ENCODE results near the gene PLIN3.

DNA sequence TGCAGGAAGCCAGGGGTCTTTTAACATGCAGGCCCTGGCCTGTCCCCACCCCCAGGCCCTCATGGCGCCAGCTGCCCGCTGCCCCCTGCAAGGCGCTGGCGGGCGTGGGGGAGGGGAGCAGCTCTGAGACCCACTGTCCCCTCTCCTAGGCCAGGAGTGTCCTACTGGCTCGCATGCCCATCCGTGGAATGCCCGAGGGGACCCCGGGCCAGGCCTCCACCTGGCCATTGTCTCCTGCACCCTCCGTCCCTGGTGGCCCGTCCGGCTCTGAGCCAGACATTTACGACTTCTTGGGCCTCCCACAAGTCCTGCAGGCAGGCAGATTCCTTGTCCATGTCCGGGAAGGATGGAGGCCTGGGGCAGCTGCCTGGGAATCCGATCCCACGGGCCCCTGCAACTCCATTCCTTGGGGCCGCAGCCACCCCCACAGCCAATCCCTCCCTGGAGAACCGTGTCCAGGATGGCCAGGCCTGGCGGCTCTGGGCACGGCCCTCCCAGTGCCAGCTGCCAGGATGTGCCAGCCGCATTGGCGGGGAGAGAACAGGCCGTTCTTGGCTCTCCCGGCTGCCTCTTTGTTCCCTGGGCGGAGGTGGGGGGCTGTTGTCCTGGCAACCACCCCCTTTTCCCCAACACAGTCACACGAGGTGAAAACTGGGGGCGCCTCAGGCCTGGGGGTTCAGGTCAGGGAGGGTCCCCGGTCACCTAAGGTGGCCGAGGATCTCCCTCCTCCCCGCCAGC, 10.5 kb upstream of the PLIN3 start:
- TF ChIP-seq CTCF (IDR thresholded peaks at IDR 0.05), result no peak
- TF ChIP-seq POLR2AphosphoS5 (IDR thresholded peaks at IDR 0.05), result peak; percentile 54
- no peak for TF ChIP-seq EP300 (IDR thresholded peaks at IDR 0.05)

All from gastroesophageal sphincter (tissue), 3 donors.